ENCODE measurements around the gene SSBP3.
"Not testable (repeated sequence)": the region's sequence is repeated elsewhere in the genome, so short reads cannot be mapped to it uniquely, and the experiment has no call there.

The SSBP3 gene

DNA sequence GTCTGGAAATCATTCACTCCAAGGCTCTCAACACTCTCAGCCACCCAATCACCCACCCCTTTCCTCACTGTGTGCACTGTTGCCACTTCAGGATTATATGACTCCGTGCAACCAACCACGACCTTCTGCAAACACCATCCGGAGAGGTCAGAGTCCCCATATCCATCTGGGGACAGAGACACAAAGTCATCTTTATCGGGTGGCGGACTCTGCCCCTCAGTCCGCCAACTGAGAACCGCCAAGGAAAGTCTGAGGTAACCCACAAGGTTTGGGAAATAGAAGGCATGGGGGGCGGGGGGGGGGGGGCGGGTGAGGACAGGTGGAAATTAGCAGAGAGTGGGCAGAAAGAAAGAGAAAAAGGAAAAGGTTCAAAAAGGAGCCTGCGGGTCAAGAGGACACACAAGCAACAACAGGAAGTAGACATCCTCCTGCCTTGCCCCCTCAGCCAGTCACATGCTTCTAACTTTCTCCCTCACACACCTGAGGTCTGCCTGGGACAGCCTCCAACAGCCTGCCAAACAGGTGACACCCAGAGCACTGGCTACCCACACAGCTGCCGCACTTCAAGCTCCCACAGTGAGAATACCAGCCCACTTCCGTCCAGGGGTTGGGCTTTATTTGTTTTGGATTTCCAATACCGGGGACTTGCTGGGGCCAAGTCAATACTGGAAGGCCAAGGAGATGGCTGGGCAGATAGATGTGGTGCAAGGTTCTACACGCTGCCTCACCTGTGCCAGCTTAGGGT, 58.1 kb downstream of the SSBP3 start:
- no peak for DNase-seq (ENCODE audit: low spot score)

DNA sequence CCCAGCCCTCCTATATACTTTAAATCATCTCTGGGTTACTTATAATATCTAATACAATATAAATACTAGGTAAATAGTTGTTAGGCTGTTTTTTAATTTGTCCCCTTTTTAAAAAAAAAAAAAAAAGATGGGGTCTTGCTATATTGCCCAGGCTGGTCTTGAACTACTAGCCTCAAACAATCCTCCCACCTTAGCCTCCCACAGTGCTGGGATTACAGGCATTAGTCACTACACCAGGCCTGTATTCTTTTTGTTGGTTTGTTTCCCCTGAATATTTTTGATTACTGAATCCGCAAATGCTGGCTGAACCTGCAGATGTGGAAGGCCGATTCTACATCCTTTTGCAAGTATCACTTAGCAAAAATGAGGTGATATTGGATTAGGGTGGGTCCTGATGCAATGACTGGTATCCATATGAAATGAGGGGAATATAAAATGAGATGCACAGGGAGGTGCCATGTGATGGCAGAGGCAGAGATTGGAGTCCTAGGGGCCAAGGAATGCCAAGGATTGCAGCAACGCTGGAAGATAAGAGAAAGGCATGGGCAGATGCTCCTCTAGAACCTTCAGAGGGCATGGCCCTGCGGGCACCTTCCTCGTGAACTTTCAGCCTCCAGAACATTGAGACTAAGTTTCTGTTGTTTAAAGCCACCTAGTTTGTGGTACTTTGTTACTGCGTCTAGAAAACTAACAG, 58.8 kb downstream of the SSBP3 start:
- DNase-seq (ENCODE audit: low spot score) = no peak

DNA sequence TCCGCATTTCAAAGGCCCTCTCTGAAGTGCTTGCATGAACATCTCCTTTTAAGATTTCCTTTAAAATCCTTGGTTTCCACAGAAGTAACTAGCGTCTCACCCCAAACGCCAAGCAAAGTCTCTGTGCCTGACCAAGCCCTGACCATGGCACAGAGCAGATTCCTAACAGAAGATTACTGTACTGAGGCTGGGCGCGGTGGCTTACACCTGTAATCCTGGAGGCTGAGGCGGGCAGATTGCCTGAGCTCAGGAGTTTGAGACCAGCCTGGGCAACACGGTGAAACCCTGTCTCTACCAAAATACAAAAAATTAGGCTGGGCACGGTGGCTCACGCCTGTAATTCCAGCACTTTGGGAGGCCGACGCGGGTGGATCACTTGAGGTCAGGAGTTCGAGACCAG, 60.6 kb downstream of the SSBP3 start:
- not testable (repeated sequence) for DNase-seq (ENCODE audit: low spot score)

DNA sequence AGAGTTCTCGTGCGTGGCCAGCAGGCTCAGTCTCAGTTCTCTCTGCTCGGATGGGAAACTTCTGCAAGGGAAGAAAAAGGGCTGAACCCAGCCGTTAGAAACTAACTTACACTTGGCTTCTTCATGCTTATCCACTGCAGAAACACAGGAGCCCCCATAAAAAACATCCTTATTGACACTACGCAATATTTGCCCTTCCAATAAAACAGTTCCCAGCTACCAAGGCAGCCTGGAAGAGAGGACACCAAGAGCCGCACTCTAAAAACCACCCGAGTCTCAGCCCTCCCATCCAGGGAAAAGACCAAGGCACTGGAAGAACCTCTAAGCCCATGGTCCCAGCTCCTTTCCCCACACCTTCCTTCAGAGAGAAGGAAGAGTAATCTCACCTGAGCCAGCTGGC, 61.1 kb downstream of the SSBP3 start:
- DNase-seq (ENCODE audit: low spot score) = no peak

DNA sequence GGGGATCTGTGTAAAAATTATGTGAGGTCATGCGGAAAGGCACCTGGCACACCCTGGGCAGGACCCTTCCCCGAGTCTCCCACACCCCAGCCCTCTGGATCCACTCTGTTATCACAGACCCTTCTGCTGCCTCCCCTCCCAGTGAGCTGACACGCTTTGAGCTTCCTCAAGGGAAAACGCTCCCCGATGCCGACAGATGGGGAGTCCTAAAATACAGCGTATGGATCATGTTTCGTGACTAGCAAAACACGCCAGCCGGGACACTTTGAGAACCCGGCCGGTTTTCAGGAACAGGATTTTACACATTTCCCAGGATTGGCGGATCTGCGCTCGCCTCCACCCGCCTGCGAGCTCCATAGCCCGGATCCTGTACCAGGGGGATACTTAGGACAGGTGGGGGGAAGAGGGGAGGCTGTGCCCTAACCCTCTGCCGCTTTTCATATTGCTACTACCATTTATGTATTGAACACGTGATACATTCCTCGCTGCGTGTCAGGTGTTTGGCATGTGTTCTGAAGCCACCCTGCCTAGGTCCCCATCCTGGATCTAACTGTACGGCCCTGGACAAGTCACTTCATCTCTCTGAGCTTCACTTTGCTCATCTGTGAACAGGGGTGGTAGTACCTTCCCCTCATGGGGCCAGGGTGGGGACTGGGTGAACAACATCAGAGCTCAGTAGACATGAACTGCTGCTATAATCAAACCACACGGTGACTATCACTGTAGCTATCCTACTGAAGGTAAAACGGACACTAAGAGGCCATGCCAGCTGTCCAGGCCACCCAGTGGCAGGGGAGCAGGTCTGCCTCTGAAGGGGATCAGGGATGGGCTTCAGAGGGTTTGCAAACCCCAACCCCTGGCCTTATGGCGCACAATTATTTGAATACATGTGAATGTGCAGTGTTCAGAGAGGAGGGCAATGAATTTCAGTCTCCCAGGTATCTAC, 63.2 kb downstream of the SSBP3 start:
- DNase-seq (ENCODE audit: low spot score) = no peak

DNA sequence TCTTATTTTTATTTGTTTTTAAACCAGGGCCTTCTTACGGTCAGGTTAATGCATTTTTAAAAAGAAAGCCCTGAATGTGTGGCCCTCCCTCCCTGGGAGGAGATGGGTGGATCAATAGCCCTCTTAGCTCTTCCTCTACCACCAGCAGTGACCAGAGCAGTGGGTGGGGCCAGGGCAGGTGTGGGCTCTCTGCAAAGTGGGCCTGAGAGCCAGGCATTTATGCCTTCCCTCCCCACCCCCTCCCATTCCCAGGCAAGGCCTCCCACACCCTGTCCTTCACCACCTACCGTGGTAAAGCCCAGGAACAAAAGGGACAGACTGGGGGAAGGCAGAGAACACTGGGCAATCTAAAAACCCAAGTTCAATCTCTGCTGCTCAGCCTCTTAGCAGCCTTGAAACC, 63.9 kb downstream of the SSBP3 start:
- no peak for DNase-seq (ENCODE audit: low spot score)

DNA sequence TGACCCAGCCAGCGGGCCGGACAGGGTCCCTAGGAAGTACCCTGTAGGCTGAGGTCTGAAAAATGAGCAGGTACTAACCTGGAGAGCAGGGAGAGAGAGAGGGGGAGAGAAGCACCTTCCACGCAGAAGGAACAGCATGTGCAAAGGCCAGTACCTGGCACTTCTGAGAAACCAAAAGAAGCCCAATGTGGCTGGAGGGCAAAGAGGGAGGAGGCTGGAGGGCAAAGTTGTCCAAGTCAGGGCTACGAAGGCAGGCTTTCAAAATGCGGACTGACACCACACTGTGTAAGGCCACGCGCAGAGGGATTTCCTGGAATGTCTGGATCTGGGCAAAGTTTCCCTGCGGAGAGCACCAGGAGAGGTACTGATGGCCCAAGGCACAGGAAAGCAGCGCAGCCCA, 64.4 kb downstream of the SSBP3 start:
- no peak for DNase-seq (ENCODE audit: low spot score)

DNA sequence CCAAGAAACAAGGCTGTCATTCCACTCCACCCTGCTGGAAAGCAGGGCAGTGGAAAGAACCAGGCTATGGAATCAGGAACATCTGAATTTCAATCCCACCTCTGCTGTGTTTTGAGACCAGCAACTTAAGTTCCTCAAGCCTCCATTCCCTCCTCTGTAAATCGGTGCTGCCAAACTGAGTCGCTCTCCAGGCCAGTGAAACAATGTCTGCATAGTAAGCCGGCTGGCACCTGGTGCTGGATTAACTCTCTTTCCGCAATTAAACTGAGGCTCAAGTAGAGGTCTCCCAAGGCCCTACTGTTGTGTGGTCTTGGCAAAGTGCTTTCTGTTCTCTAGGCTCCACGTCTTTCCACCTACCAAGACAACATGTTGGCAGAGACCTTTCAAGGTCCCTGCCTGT, 65.3 kb downstream of the SSBP3 start:
- DNase-seq (ENCODE audit: low spot score) = no peak

DNA sequence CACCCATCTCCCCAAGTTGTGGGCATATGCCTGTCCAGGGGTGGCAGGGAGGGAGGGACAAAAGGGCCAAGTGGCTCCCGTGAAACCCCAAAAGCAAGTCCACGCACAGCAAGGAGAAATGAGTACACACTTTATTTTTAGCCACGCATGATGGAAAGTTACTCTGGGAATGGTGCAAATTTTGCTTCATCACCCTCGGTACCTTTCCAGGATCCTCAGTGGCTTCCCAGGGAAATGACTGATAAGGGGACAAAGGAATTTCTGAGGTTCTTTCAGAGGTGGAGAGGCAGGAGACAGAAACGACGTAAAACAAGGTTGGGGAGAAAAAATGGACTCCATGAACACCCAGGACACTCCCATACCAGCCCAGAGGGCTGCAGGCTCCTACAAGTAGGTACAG, 65.8 kb downstream of the SSBP3 start:
- DNase-seq (ENCODE audit: low spot score) = no peak

DNA sequence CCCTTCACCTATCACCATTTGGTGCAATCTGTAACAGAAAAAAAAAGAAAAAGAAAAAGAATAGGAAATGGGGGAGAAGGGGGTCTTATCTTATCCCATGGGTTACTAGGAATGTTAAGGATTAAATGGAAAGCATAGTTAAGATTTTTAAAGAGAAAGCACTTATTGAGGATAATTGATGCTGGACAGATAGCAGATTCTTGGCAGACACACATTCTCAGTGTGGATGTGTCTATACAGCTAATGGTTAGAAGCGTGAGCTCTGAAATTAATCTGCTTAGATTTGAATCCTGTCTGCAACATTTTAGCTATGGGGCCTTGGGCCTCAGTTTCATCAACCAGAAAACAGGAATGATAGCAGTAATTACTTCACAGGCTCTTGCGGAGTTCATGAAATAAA, 67.1 kb downstream of the SSBP3 start:
- DNase-seq (ENCODE audit: low spot score) = no peak

DNA sequence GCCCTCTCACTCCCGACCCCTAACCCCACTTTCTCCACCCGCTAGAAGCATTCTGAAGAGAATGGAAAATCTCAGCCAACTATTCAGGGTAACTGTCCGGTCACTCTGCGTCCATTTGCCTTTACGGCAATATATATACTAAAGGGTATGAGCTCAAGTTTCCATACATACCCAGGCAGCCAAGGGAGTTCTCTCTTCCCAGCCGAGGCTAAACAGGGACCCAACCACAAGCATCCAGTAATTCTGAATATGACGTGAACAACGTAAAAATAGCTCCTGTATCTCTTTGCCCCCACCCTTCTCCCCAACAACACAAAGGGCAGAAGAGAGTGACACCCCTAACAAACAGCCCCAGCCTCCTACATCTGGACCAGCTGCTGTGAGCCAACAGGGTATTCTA, 67.7 kb downstream of the SSBP3 start:
- DNase-seq (ENCODE audit: low spot score) = no peak

DNA sequence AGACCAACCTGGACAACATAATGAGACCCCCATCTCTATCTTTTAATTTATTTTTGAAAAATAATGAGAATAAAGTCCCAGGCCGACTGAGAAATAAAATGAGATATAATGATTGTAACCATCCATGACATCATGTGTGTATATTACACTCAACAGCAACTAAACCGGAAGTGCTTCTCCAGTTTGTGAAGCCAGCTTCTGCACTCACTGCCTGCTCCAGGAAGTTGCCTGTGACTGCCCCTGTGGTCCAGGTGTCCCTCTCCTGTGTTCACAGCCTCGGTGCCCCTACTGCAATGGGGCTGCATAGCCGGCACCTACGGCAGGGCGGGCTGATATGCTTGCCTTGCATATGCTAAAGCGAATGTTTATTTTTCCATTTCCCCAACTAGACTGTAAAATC, 68.3 kb downstream of the SSBP3 start:
- DNase-seq (ENCODE audit: low spot score) = no peak

DNA sequence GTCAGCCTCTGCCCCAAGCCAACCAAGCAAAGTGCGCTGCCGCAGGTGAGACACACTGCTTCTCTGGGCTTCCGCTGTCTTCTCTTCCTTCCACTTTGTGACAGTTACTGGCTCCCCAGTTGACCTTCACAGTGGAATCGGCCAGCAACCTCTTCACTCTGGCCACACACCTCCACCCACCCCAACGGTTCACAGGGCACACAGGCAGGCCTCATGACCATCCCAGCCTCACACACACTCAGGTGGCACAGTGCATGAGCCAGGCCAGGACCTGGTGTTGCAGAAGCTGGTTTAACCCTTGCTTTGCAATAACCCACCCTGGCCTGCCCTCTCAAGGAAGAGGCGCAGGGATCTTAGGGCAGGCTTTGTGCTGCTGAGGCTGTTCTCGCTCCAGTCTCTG, 69.2 kb downstream of the SSBP3 start:
- no peak for DNase-seq (ENCODE audit: low spot score)

DNA sequence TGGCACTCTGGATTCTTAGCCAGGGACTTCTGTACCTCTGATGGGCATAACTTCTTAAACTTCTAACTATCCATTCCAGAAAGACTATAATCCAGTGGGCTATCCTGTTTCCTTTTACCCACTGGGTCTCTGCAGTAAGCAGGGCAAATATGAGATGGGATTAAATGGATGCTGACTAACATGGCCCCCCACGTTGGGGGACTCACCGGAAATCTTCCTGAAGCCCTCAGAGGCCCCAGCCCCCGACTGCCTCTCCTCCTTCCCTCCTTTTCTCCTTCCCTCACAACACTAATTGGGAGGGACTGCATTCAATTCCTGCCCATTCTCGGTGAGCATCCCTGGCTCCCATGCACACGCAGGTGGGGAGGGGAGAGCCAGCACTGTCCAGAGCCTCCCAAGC, 70.1 kb downstream of the SSBP3 start:
- no peak for DNase-seq (ENCODE audit: low spot score)

DNA sequence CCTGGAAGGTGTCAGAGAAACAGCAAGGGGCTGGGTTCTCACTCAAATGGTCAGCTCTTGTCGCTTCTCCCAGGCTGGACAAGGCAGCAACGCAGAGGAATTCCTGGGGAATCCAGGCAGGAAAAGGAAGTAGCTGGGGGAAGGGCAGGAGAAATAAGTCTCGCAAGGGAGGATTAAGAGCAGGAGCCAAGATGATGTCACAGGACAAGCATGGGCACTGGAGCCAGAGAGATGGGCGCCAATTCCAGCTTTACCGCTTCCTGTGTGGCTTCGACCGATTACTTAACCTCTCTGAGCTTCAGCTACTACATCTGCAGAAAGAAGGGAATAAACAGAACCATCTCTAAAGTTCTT, 70.5 kb downstream of the SSBP3 start:
- no peak for DNase-seq (ENCODE audit: low spot score)

DNA sequence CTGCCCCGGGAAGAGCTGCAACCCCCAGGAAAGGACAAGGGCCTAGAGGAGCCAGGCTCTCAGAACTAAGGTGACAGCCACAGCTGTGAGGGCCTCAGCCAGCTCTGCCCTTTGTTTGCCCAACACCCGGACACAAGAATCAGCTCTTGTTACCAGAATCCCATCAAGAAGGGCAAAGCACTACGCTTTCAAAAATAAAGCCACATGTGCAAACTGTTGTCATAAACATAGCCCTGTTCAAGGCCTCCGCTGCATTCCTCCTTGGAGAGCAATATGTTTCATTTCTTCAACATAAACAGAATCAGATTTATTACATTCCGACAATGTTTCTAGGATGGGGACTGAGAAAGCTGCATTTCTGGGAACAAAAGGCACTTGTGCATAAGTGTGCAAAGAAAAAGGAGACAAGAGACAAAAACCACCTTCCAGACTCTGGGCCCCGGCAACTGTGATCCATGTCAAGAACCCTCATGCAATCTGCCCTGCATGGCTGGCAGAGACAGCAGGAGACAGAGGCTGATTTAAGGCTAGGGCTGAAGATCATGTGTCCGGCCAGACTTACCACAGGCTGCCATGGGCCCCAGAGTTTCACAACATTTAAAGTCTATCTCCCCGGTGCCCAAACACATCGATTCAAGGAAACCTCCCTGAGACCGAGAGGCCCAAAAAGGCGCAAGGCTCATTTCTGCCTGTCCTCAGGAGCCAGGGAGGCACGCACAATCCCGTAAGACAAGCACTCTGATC, 71.0 kb downstream of the SSBP3 start:
- DNase-seq (ENCODE audit: low spot score) = no peak

DNA sequence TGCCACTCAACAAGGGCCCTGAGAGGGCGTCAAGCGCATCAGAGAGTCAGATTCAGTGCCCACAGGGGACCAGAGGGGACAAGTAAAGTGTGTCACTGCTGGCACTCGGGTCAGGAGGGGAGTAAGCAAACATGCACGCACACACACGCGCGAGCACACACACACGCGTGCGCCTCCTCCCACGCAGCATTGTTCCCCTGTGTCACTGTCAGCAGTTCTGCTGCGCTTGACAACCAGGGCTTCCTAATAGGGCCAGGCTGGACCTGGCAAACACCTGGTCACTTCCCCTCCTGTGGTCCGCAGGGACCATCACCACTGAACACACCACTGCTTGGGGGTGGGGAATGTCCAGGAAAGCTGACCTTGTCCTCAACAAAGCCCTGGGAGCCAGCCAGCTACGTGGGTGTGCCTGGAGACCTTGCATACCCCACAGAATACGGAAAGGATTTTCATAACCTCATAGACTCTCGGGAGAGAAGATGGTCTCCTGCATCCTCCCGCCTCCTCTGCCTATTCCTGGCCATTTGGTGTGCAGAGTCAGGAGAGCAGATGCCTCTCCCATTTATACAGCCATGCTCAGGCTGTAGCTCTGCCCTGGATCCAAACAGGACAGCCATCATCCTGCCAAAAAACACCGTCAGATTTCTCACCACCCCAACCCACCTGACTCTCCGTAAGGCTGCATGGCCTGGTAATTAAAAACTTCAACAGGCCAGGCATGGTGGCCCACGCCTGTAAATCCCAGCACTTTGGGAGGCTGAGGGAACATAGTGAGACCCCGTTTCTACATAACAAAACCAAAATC, 73.2 kb downstream of the SSBP3 start:
- DNase-seq (ENCODE audit: low spot score) = no peak

DNA sequence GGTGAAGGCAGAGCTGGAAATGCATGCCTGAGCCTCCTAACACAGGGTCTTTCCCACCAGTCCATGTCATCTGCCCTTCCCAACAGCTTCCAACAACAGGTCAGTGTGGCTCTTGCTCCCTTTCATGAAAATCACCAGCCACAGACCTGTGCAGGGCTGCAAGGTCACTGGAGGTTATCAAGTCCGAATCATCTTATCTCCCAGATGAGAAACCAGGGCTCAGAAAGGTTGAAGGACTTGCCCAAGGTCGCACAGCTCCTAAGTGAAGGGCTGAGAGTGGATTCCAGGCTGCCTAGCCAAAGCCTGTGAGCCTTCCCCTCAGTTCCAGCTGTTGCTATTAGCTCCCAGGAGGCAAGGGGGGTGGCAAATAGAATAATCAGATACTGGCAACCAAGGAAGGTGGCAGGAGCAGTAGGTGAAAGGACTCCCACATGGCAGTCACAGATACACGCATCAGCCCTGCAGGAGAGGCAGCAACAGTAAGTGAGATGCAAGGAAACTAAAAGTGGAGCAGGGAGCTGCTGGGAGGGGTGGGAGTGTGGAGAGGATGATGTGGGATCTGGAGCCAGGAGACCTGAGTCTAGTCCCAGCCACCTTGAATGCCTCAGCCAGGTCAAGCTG, 74.2 kb downstream of the SSBP3 start:
- no peak for DNase-seq (ENCODE audit: low spot score)

DNA sequence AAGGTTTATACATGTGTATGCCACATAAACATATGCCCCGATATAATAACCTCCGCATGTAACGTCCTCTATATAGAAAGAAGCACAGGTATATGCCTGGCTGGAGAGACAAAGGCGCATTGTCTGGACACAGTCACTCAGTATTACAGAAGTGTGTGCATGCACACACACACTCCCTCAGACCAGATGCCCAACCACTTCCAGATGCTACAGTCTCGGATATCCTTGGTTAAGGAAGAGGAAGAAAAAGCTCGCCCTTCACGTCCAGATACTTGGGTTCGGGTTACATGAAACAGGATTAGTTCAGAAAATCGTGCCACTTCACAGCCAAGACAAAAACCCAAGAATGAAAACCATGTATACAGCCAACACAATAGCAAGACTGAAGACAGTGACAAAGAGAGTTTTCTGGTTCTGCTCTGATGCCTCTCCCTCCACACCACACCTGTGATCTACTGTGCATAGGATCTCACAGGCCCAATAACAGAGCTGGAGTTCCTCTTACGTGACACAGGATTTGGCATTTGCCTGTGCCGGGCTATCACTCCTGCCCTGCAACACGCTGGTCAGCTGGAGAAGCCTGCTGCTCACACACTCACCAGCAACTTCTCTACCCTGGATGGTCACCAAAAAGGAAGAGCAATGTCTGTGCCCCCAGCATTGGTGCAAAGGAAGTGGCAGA, 75.0 kb downstream of the SSBP3 start:
- DNase-seq (ENCODE audit: low spot score) = no peak

DNA sequence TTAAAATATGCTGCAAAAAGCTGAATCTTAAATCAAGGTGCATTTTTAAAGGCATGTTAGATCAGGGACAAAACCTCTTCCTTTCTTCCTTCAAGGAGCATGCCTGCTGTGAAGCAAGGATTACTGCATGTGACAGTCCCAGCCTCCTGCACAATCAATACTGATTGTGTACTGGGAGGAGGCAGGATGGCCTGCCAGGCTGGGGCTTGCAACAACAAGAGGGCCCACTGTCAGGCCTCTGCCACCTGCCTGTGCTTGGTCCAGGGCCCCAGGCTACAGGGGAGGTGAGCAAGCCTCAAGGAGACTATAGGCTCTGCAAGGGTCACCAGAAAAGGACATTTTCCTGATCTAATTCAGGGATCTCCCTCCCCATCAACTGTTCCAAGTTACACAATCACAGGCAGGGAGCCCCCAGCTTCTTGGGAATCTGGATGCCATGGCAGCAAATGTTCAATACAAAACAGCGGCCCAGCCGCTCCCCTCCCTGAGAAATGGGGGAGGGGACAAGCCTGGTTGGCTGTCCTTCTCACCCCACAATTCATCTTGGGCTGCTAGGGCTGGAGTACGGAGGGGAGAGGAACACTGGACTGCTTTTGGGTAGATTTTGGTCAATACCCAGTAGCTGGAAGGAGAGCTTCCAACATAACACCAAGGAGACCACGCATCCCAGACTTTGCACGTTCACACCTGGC, 76.7 kb downstream of the SSBP3 start:
- DNase-seq (ENCODE audit: low spot score) = no peak

Measured in NAMALWA (cell line).